ENCODE results near the gene ZFAND2B.

DNA sequence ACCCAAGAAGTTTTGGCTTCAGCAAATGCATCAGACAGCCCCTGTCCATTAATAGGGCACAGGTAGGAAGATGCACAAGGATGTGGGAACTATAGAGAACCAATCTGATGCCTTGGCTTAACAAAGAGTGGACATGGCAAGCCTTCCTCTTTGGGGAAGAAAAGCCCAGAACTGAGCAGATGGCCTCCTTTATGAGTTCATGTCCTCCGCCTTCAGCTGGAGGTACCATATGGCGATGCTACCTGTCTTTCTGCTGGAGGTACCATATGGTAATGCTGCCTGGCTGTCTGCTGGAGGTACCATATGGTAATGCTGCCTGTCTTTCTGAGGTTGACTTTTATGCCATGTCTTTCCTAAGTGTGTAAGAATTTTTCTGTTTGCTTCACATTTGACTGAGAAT lies 22.5 kb upstream of the ZFAND2B start:
- TF ChIP-seq, protein P1, sequence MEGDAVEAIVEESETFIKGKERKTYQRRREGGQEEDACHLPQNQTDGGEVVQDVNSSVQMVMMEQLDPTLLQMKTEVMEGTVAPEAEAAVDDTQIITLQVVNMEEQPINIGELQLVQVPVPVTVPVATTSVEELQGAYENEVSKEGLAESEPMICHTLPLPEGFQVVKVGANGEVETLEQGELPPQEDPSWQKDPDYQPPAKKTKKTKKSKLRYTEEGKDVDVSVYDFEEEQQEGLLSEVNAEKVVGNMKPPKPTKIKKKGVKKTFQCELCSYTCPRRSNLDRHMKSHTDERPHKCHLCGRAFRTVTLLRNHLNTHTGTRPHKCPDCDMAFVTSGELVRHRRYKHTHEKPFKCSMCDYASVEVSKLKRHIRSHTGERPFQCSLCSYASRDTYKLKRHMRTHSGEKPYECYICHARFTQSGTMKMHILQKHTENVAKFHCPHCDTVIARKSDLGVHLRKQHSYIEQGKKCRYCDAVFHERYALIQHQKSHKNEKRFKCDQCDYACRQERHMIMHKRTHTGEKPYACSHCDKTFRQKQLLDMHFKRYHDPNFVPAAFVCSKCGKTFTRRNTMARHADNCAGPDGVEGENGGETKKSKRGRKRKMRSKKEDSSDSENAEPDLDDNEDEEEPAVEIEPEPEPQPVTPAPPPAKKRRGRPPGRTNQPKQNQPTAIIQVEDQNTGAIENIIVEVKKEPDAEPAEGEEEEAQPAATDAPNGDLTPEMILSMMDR (IDR thresholded peaks at IDR 0.05): no peak
- no peak for TF ChIP-seq POLR2AphosphoS5 (IDR thresholded peaks at IDR 0.05)
